Nephron (organoid): ENCODE data around the gene KCNT1.

Source experiments
- H3K27ac Mint-ChIP-seq, 3 experiments: 2 replicates each; pipeline ENCODE4 v1.8.0; 2020; ENCODE audit warnings: mixed read lengths in 3 of 3, mild to moderate bottlenecking in 2 of 3, moderate library complexity in 1 of 3
- H3K27me3 Mint-ChIP-seq: 2 replicates; pipeline ENCODE4 v1.8.0; 2021; ENCODE audit warnings: low read depth, mild to moderate bottlenecking, moderate library complexity, mixed read lengths
- H3K36me3 Mint-ChIP-seq: 2 replicates; pipeline ENCODE4 v1.8.0; 2020; ENCODE audit warnings: low read depth, mixed read lengths
- H3K4me1 Mint-ChIP-seq: 2 replicates; pipeline ENCODE4 v1.8.0; 2020; ENCODE audit warnings: mixed read lengths
- H3K4me3 Mint-ChIP-seq, 3 experiments: 2 replicates each; pipeline ENCODE4 v1.8.0; 2020; ENCODE audit warnings: mild to moderate bottlenecking in 3 of 3, mixed read lengths in 3 of 3, moderate library complexity in 2 of 3
- H3K9me3 Mint-ChIP-seq: 2 replicates; pipeline ENCODE4 v1.8.0; 2020; ENCODE audit warnings: mixed read lengths
- CTCF ChIP-seq, 3 experiments: fragments of 200-600 bp; sonication (generic); IDR thresholded peaks; one replicate each; pipeline ENCODE4 v1.5.0; 2021; ENCODE audit warnings: antibody characterized with exemption in 3 of 3; ENCODE audit not compliant: unreplicated experiment in 3 of 3

Gene KCNT1

GRCh38 chr9:135701959-135702721 is at the start of gene KCNT1:
Gene KCNT1 (plus strand): TSS chr9:135702185. CDS start chr9:135702259, 74 bp downstream.
- no peak within 1 kb of the TSS for H3K27ac Mint-ChIP-seq
- TF ChIP-seq CTCF (IDR thresholded peaks at IDR 0.05; ENCODE audit: unreplicated experiment in 3 of 3): peak; percentile 96 to 98 (median 98)
- H3K27me3 Mint-ChIP-seq: peaks cover 23% of the 10 kb centered on the region
- no peaks in the 10 kb centered on the region for H3K36me3 Mint-ChIP-seq
- H3K4me3 Mint-ChIP-seq: peak within 1 kb of the TSS in 1 of 3 experiments; percentile 19
- no peaks in the 10 kb centered on the region for H3K9me3 Mint-ChIP-seq
- H3K4me1 Mint-ChIP-seq: peaks cover 5% of the 10 kb centered on the region

- no peaks in the 10 kb centered on the region for H3K4me1 Mint-ChIP-seq
- H3K9me3 Mint-ChIP-seq: peaks cover 27% of the 10 kb centered on the region
- TF ChIP-seq CTCF (IDR thresholded peaks at IDR 0.05; ENCODE audit: unreplicated experiment in 3 of 3): no peak
Observed at GRCh38 chr9:135655317-135655716, 46.7 kb upstream of the KCNT1 start.

DNA sequence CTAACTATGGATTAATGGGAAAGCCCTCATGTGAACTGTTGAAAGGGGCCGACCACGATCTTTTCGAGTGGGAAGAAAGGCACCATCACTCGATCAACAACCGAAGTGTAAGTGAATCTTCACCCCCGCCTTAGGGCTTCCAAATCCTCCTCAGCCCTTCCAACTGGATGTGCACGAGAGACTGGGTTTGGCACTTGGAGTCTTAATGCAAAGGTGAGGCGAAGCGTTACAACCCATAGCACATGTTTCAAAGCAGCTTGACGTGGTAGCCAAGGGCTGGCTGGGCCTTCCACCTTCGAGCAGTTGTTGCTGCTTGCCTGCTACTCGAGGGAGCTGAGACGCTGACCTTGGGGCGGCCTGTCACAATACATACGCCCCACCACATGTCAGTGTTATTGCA is 44.6 kb upstream of the KCNT1 start:
- Mint-ChIP-seq H3K4me1 (peaks cover 8% of the 10 kb centered on the region), H3K4me3 (no peak overlapping the region), H3K36me3 (no peaks in the 10 kb centered on the region), H3K9me3 (peaks cover 12% of the 10 kb centered on the region), H3K27me3 (no peaks in the 10 kb centered on the region), H3K27ac (no peak overlapping the region)
- no peak for TF ChIP-seq CTCF (IDR thresholded peaks at IDR 0.05; ENCODE audit: unreplicated experiment in 3 of 3)

More at GRCh38 chr9:135655317-135655716, 46.7 kb upstream of the KCNT1 start:
- Mint-ChIP-seq H3K36me3 (peaks cover 3% of the 10 kb centered on the region), H3K27ac (no peak overlapping the region), H3K27me3 (no peaks in the 10 kb centered on the region), H3K4me3 (no peak overlapping the region)

GRCh38 chr9:135659252-135659651 is 42.7 kb upstream of the KCNT1 start:
- TF ChIP-seq CTCF (IDR thresholded peaks at IDR 0.05; ENCODE audit: unreplicated experiment in 3 of 3): no peak
- Mint-ChIP-seq H3K27me3 (no peaks in the 10 kb centered on the region), H3K4me1 (peaks cover 15% of the 10 kb centered on the region), H3K36me3 (no peaks in the 10 kb centered on the region), H3K27ac (no peak overlapping the region), H3K4me3 (no peak overlapping the region), H3K9me3 (peaks cover 6% of the 10 kb centered on the region)

DNA sequence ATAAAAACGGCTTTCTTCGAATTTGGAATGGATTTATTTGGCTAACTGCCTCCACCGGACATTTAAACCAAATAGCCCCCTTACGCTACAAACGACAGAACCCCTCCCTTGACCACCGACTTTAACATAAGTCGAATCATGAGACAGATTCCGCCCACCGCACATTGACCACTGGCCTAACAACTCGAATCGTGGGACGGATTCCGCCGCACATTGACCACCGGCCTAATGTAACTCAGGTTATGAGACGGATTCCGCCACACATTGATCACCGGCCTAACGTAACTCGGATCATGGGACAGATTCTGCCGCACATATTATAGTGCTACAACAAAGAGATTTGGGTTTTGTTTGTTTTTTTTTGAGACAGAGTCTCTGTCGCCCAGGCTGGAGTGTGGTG is 41.6 kb upstream of the KCNT1 start:
- Mint-ChIP-seq H3K27ac (no peak overlapping the region), H3K36me3 (no peaks in the 10 kb centered on the region), H3K27me3 (no peaks in the 10 kb centered on the region), H3K4me3 (no peak overlapping the region), H3K4me1 (peaks cover 15% of the 10 kb centered on the region), H3K9me3 (peaks cover 3% of the 10 kb centered on the region)
- no peak for TF ChIP-seq CTCF (IDR thresholded peaks at IDR 0.05; ENCODE audit: unreplicated experiment in 3 of 3)
